ENCODE measurements around the gene PRDM16. TPM values are rescaled to one million over a fixed set of nuclear protein-coding genes. Genes with fewer than 3 reads are reported as not detected.

Gene PRDM16
- total RNA-seq, 1 experiment from 2014 or later: 1.6 TPM

- H3K27me3 Mint-ChIP-seq (ENCODE audit: low read depth): peaks cover 37% of the 10 kb centered on the region
- no peak for DNase-seq (ENCODE audit: low spot score)
- TF ChIP-seq E2F5 (CRISPR knock-in tag; IDR thresholded peaks at IDR 0.05) (no peak), PRRX2 (CRISPR knock-in tag; IDR thresholded peaks at IDR 0.05) (no peak), ESRRA (CRISPR knock-in tag; IDR thresholded peaks at IDR 0.05; ENCODE audit: borderline replicate concordance) (no peak), JUN (CRISPR knock-in tag; IDR thresholded peaks at IDR 0.05) (no peak), ZNF263 (CRISPR knock-in tag; IDR thresholded peaks at IDR 0.05; ENCODE audit: low read depth) (no peak), RORB (CRISPR knock-in tag; IDR thresholded peaks at IDR 0.05) (no peak), OVOL2 (CRISPR knock-in tag; IDR thresholded peaks at IDR 0.05; ENCODE audit: borderline replicate concordance) (no peak)
- TF ChIP-seq, protein P1, sequence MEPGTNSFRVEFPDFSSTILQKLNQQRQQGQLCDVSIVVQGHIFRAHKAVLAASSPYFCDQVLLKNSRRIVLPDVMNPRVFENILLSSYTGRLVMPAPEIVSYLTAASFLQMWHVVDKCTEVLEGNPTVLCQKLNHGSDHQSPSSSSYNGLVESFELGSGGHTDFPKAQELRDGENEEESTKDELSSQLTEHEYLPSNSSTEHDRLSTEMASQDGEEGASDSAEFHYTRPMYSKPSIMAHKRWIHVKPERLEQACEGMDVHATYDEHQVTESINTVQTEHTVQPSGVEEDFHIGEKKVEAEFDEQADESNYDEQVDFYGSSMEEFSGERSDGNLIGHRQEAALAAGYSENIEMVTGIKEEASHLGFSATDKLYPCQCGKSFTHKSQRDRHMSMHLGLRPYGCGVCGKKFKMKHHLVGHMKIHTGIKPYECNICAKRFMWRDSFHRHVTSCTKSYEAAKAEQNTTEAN (CRISPR knock-in tag; IDR thresholded peaks at IDR 0.05): no peak
- no peak overlapping the region for H3K4me3 Mint-ChIP-seq
- H3K4me1 Mint-ChIP-seq: no peaks in the 10 kb centered on the region
- H3K9me3 Mint-ChIP-seq: peaks cover 16% of the 10 kb centered on the region
- ChIA-PET POLR2A (no interaction called here), CTCF (no interaction called here)
- H3K27ac Mint-ChIP-seq: no peak overlapping the region
- ATAC-seq: no peak
- no peaks in the 10 kb centered on the region for H3K36me3 Mint-ChIP-seq
Measured at GRCh38 chr1:3054474-3054873, 14.5 kb upstream of the PRDM16 start.

- no peaks in the 10 kb centered on the region for H3K36me3 Mint-ChIP-seq
- no peak overlapping the region for H3K27ac Mint-ChIP-seq
- POLR2A ChIA-PET: no interaction called here
- H3K27me3 Mint-ChIP-seq (ENCODE audit: low read depth): peaks cover 41% of the 10 kb centered on the region
- peaks cover 16% of the 10 kb centered on the region for H3K9me3 Mint-ChIP-seq
- CTCF ChIA-PET: no interaction called here
- no peak overlapping the region for H3K4me3 Mint-ChIP-seq
- no peak for ATAC-seq
- DNase-seq (ENCODE audit: low spot score): no peak
- H3K4me1 Mint-ChIP-seq: no peaks in the 10 kb centered on the region
- TF ChIP-seq, protein P2, sequence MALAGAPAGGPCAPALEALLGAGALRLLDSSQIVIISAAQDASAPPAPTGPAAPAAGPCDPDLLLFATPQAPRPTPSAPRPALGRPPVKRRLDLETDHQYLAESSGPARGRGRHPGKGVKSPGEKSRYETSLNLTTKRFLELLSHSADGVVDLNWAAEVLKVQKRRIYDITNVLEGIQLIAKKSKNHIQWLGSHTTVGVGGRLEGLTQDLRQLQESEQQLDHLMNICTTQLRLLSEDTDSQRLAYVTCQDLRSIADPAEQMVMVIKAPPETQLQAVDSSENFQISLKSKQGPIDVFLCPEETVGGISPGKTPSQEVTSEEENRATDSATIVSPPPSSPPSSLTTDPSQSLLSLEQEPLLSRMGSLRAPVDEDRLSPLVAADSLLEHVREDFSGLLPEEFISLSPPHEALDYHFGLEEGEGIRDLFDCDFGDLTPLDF (CRISPR knock-in tag; IDR thresholded peaks at IDR 0.05): no peak
- TF ChIP-seq OVOL2 (CRISPR knock-in tag; IDR thresholded peaks at IDR 0.05; ENCODE audit: borderline replicate concordance): no peak
- no peak for TF ChIP-seq ZBTB21 (CRISPR knock-in tag; IDR thresholded peaks at IDR 0.05; ENCODE audit: borderline replicate concordance)
- no peak for TF ChIP-seq SMAD4 (CRISPR knock-in tag; IDR thresholded peaks at IDR 0.05)
- no peak for TF ChIP-seq NFE2L1 (CRISPR knock-in tag; IDR thresholded peaks at IDR 0.05)
- no peak for TF ChIP-seq NR2C2 (CRISPR knock-in tag; IDR thresholded peaks at IDR 0.05)
- TF ChIP-seq, protein P3, sequence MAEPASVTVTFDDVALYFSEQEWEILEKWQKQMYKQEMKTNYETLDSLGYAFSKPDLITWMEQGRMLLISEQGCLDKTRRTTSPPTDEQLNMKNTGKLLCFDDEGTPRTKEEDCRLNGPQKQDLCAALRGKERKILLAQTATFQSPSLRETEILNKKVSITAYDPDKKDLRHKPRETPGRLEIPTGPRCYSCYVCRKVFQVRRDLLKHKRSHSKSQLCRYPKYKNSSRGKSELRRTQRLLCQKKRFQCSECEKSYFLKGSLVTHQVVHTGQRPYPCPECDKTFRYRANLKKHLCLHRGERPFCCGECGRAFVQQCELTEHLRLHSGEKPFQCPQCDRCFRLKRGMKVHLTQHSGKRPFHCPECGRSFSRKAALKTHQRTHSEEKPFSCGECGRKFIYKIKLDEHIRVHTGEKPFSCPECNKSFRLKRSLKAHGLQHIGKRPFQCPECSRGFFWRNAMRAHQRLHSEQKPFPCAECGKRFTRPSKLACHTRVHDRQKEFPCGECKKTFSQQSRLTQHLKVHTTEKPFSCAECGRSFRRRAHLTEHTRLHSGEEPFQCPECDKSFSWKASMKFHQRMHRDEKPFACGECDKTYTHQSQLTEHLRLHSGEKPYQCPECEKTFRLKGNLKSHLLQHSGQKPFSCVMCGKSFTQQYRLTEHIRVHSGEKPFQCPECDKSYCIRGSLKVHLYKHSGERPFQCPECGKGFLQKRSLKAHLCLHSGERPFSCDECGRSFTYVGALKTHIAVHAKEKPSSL (CRISPR knock-in tag; conservative IDR thresholded peaks at IDR 0.05): no peak
- TF ChIP-seq ZNF423 (CRISPR knock-in tag; IDR thresholded peaks at IDR 0.05): no peak
- no peak for TF ChIP-seq NFYB (CRISPR knock-in tag; conservative IDR thresholded peaks at IDR 0.05; ENCODE audit: low read depth)
- TF ChIP-seq TEAD1 (CRISPR knock-in tag; IDR thresholded peaks at IDR 0.05): no peak
- TF ChIP-seq ESRRA (CRISPR knock-in tag; IDR thresholded peaks at IDR 0.05; ENCODE audit: borderline replicate concordance): no peak
- no peak for TF ChIP-seq GTF2I (CRISPR knock-in tag; conservative IDR thresholded peaks at IDR 0.05)
- TF ChIP-seq, protein P4, sequence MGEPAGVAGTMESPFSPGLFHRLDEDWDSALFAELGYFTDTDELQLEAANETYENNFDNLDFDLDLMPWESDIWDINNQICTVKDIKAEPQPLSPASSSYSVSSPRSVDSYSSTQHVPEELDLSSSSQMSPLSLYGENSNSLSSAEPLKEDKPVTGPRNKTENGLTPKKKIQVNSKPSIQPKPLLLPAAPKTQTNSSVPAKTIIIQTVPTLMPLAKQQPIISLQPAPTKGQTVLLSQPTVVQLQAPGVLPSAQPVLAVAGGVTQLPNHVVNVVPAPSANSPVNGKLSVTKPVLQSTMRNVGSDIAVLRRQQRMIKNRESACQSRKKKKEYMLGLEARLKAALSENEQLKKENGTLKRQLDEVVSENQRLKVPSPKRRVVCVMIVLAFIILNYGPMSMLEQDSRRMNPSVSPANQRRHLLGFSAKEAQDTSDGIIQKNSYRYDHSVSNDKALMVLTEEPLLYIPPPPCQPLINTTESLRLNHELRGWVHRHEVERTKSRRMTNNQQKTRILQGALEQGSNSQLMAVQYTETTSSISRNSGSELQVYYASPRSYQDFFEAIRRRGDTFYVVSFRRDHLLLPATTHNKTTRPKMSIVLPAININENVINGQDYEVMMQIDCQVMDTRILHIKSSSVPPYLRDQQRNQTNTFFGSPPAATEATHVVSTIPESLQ (CRISPR knock-in tag; IDR thresholded peaks at IDR 0.05): no peak
- TF ChIP-seq ZNF532 (CRISPR knock-in tag; IDR thresholded peaks at IDR 0.05; ENCODE audit: borderline replicate concordance): no peak
- no peak for TF ChIP-seq ATF2 (CRISPR knock-in tag; IDR thresholded peaks at IDR 0.05; ENCODE audit: borderline replicate concordance, low read depth)
- TF ChIP-seq ATF1 (CRISPR knock-in tag; IDR thresholded peaks at IDR 0.05): no peak
- TF ChIP-seq E2F5 (CRISPR knock-in tag; IDR thresholded peaks at IDR 0.05): no peak
Measured at GRCh38 chr1:3055051-3055450, 14.0 kb upstream of the PRDM16 start.
